CD4-positive, alpha-beta T cell treated with Interleukin-17A for 1 hour (primary cell): ENCODE measurements around the gene CNIH2.
"Not testable (repeated sequence)": the region's sequence is repeated elsewhere in the genome, so short reads cannot be mapped to it uniquely, and the experiment has no call there.

ENCODE experiments used
- DNase-seq: peaks from one replicate; pipeline ENCODE4 v3.0.0-alpha.2; 2020

The CNIH2 gene

DNA sequence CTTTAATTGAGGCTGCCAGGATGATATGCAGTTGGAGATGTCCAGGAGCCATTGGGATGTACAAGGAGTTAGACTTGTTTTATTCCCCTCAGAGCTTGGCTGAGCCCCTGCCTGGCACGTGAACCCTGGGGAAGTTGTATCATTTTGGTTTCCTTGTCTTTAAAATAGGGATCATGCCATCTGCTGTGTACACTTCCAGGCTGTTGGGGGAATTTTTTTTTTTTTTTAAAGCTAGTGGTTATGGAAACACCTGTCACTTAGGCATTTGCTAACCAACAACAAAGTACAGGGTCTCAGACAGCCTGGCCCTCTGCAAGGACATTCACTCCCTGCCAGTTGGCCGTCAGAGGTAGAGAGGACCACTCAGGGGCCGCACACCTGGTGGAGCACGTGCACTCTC, 18.0 kb upstream of the CNIH2 start:
- DNase-seq = no peak

DNA sequence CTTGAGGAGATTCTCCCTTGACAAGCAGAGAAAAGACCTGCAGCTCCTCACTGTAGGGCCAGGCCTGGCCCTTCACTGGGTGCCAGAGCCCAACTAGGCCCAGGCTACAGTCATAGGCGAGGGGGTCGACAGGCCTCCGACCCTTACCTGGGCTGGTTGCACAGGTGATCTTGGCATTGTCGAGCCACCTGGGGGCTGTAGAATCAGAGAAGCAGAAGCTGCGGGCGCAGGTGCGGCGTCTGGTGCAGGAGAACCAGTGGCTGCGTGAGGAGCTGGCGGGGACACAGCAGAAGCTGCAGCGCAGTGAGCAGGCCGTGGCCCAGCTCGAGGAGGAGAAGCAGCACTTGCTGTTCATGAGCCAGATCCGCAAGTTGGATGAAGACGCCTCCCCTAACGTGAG, 16.4 kb upstream of the CNIH2 start:
- no peak for DNase-seq

DNA sequence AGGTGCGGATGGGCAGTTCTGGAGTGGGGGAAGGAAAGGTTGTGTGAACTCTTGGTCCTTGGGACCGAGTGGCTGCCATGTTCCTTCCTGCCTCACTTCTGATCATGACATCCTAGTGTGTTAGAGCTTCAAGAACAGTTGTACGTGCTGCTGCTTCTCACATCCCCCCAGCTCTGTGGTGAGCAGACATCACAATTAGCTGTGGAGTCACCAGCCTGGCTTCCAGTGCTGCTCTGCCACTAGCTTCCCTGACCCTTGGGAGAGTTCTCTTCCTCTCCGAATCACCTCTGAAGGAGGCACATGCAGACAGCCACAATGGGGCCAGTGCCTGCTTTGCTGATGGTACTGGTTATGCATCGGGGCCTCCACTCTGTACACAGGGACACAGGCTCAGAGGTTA, 15.8 kb upstream of the CNIH2 start:
- DNase-seq = no peak

DNA sequence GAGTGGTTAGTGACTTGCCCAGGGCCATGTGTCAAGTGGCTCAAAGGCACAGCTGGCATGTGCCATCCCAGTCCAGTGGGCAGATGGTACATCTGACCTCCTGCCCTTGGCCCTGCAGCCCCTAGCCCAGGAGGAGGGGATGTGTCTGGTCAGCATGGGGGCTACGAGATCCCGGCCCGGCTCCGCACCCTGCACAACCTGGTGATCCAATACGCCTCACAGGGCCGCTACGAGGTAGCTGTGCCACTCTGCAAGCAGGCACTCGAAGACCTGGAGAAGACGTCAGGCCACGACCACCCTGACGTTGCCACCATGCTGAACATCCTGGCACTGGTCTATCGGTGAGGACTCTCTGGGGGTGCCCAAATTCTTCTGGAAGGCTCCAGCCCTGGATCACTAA, 15.3 kb upstream of the CNIH2 start:
- no peak for DNase-seq

- DNase-seq = no peak
Observed at GRCh38 chr11:66263231-66263630, 14.7 kb upstream of the CNIH2 start.

- DNase-seq = no peak
Observed at GRCh38 chr11:66263785-66264184, 14.2 kb upstream of the CNIH2 start.

- DNase-seq = no peak
Observed at GRCh38 chr11:66264383-66264782, 13.6 kb upstream of the CNIH2 start.

GRCh38 chr11:66264914-66265313, 13.1 kb upstream of the CNIH2 start:
- peak; percentile 50 for DNase-seq

DNA sequence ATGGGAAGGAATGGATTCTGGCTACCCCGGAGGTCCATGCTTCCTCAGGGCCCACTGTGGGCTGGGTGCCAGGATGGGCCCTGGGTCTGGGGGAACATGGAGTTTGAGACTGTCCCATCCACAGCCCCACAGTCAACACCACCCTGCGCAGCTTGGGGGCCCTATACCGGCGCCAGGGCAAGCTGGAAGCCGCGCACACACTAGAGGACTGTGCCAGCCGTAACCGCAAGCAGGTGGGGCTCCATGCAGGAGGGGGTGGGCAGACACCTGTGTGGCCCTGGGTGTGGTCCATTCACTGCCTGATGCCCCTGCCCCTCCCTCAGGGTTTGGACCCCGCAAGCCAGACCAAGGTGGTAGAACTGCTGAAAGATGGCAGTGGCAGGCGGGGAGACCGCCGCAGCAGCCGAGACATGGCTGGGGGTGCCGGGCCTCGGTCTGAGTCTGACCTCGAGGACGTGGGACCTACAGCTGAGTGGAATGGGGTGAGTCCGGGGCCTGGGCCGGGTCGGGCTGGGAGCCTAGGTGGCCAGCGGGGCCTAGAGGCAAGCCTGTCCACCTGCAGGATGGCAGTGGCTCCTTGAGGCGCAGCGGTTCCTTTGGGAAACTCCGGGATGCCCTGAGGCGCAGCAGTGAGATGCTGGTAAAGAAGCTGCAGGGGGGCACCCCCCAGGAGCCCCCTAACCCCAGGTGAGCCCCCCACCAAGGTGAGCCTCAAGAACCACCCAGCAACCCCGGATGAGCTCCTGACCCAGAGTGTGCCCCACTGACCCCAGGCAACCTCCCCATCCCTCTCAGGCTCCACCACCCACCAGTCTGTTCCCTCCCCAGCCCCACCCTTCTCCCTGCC, 12.2 kb upstream of the CNIH2 start:
- no peak for DNase-seq

- no peak for DNase-seq
Observed at GRCh38 chr11:66266378-66267038, 11.5 kb upstream of the CNIH2 start.

- DNase-seq = no peak
Observed at GRCh38 chr11:66267039-66267378, 11.0 kb upstream of the CNIH2 start.

GRCh38 chr11:66267379-66268243, 10.4 kb upstream of the CNIH2 start:
- peak; percentile 90 for DNase-seq

DNA sequence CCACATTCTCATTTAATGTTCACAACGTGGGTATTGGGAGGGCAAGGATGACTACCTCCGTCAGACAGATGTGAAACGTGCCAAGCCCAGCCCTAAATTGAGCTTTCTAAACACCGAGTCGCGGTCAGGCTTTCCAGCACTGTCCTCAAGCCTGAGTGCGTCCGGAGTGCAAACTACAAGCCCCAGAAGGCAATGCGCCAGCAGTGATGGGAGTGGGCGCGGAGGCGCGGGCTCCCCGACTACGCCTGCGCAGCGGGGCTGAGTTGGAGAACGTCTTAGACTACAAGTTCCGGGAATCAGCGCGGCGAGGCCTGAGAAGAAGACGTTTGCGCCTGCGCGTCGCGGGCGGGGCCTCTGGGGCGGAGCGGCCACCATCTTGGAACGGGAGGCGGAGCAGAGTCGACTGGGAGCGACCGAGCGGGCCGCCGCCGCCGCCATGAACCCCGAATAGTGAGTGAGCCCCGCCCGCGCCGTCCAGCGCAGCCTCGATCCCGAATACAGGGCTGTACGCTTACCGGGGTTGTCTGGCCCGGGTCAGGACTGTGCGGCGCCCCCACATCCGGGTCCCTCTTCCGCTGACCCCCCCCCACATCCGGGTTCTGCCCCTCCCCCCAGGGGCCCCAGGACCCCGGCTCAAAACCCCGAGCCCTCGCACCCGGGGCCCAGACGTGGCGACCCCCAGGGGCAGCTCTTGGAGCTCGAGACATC, 9.6 kb upstream of the CNIH2 start, which contains the start of gene RAB1B:
Gene RAB1B (plus strand): TSS at position 396 of the 708 bp plus-strand sequence. CDS start 41 bp downstream, at position 437.
- DNase-seq = peak; percentile 100

GRCh38 chr11:66268952-66269905, 8.7 kb upstream of the CNIH2 start:
- peak; percentile 36 for DNase-seq

DNA sequence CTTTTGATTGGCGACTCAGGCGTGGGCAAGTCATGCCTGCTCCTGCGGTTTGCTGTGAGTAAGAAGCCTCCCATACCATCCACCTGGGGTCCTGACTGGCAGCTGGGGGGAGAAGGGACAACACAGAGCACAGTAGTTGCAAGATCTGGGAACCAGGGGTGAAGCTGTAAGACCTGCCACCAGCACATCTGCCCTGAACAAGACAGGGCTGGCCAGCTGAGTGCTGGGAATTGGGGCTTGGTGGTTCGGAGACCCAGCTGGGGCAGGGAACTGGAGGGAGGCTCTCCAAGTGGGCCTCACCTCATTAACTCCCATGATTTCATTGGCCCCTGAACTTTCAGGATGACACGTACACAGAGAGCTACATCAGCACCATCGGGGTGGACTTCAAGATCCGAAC, 6.2 kb upstream of the CNIH2 start:
- DNase-seq = no peak

- DNase-seq = peak; percentile 63
Observed at GRCh38 chr11:66272596-66272995, 5.4 kb upstream of the CNIH2 start.

- no peak for DNase-seq
Observed at GRCh38 chr11:66274219-66274618, 3.8 kb upstream of the CNIH2 start.

DNA sequence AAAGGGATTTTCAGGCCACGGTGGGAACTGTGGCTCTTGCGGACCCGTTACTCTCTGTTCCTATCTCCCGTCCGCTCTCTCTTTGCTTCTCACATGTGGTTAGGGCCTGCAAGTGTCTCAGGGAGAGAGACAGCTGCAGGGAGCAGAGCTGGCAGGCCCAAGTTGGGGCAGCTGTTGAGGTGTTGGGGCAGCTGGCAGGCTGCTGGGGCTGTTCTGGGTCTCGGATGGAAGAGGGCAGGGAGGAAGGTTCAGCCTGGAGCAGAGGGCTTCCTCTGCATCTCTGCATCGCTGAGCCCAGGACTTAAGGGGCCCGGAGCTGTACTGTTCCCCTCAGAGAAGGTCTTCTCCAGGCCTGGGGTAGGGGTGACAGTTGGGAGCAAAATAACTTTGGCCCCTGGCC, 2.6 kb upstream of the CNIH2 start:
- no peak for DNase-seq

DNA sequence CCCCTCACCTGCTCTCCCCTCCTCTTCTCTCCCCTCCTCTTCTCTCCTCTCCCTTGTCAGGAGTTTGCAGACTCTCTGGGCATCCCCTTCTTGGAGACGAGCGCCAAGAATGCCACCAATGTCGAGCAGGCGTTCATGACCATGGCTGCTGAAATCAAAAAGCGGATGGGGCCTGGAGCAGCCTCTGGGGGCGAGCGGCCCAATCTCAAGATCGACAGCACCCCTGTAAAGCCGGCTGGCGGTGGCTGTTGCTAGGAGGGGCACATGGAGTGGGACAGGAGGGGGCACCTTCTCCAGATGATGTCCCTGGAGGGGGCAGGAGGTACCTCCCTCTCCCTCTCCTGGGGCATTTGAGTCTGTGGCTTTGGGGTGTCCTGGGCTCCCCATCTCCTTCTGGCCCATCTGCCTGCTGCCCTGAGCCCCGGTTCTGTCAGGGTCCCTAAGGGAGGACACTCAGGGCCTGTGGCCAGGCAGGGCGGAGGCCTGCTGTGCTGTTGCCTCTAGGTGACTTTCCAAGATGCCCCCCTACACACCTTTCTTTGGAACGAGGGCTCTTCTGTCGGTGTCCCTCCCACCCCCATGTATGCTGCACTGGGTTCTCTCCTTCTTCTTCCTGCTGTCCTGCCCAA, 1.9 kb upstream of the CNIH2 start:
- DNase-seq = no peak

DNA sequence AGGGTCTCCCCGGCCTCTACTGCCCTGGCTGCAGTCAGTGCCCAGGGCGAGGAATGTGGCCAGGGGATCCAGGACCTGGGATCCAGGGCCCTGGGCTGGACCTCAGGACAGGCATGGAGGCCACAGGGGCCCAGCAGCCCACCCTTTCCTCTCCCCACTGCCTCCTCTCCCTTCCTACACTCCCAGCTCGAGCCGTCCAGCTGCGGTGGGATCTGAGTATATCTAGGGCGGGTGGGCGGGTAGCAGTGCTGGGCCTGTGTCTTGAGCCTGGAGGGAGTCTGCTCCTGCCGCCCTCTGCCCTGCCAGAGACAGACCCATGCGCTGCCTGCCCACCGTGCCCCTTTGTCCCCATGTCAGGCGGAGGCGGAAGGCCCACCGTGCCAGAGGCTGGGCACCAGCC, 1.4 kb upstream of the CNIH2 start:
- DNase-seq = not testable (repeated sequence)

- DNase-seq = not testable (repeated sequence)
Observed at GRCh38 chr11:66277064-66277463, 911 bp upstream of the CNIH2 start.
